Uterine smooth muscle cell (primary cell): ENCODE data around the gene PPP1R3A. TPM values are rescaled to one million over a fixed set of nuclear protein-coding genes. Genes with fewer than 3 reads are reported as not detected.

Source experiments
- total RNA-seq: library from RNA; depleted of rRNA; stranded (reverse); fragments of >200 nt; gene quantifications from 2 replicates; pipeline ENCODE4 v1.2.3, GENCODE V29; 2014

Gene PPP1R3A, protein sequence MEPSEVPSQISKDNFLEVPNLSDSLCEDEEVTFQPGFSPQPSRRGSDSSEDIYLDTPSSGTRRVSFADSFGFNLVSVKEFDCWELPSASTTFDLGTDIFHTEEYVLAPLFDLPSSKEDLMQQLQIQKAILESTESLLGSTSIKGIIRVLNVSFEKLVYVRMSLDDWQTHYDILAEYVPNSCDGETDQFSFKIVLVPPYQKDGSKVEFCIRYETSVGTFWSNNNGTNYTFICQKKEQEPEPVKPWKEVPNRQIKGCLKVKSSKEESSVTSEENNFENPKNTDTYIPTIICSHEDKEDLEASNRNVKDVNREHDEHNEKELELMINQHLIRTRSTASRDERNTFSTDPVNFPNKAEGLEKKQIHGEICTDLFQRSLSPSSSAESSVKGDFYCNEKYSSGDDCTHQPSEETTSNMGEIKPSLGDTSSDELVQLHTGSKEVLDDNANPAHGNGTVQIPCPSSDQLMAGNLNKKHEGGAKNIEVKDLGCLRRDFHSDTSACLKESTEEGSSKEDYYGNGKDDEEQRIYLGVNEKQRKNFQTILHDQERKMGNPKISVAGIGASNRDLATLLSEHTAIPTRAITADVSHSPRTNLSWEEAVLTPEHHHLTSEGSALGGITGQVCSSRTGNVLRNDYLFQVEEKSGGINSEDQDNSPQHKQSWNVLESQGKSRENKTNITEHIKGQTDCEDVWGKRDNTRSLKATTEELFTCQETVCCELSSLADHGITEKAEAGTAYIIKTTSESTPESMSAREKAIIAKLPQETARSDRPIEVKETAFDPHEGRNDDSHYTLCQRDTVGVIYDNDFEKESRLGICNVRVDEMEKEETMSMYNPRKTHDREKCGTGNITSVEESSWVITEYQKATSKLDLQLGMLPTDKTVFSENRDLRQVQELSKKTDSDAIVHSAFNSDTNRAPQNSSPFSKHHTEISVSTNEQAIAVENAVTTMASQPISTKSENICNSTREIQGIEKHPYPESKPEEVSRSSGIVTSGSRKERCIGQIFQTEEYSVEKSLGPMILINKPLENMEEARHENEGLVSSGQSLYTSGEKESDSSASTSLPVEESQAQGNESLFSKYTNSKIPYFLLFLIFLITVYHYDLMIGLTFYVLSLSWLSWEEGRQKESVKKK
- not detected in 2 replicates for total RNA-seq

GRCh38 chr7:113918946-113919345 lies at the start of gene PPP1R3A:
Gene PPP1R3A (minus strand): TSS chr7:113919009. CDS start chr7:113918996, 13 bp downstream.

